A673 (cell line): ENCODE data around the gene CORO6. TPM values are rescaled to one million over a fixed set of nuclear protein-coding genes. Genes with fewer than 3 reads are reported as not detected.

Source experiments
- BruUV-seq: library from RNA; stranded (reverse); fragments of 400-500 nt; replicated peaks from 2 replicates; lab custom pipeline; 2021; lab: Mats Ljungman, UMichigan
- CTCF ChIA-PET: fragments of 300-600 bp; sonication (Branson Sonifier 250); formaldehyde crosslinking; loops from one replicate; lab custom pipeline; 2022; ENCODE audit warnings: antibody characterized with exemption; lab: Charles Lee
- POLR2A ChIA-PET: fragments of 300-600 bp; sonication (Branson Sonifier 250); formaldehyde crosslinking; loops from one replicate; lab custom pipeline; 2022; ENCODE audit warnings: antibody characterized with exemption; ENCODE audit not compliant: low non-redundant PET; lab: Charles Lee
- DNase-seq: peaks from one replicate; pipeline ENCODE4 v3.0.0-alpha.2; 2015; ENCODE audit warnings: low spot score
- H3K27ac ChIP-seq: fragments of 200-600 bp; sonication (generic); 2 replicates; pipeline ENCODE4 v1.5.1; 2016; ENCODE audit warnings: mixed run types, low read depth, mild to moderate bottlenecking, mixed read lengths, antibody characterized with exemption, low read length; ENCODE audit not compliant: poor library complexity, severe bottlenecking
- H3K27me3 ChIP-seq: fragments of 200-600 bp; sonication (generic); replicated peaks from 2 replicates; pipeline ENCODE4 v1.6.1; 2017; ENCODE audit warnings: mixed run types, low read depth, mild to moderate bottlenecking, mixed read lengths, antibody characterized with exemption, low read length; ENCODE audit not compliant: insufficient read depth, poor library complexity
- H3K36me3 ChIP-seq: fragments of 200-600 bp; sonication (generic); 2 replicates; pipeline ENCODE4 v1.6.1; 2016; ENCODE audit warnings: mixed run types, mild to moderate bottlenecking, mixed read lengths, antibody characterized with exemption, low read length; ENCODE audit not compliant: insufficient read depth, poor library complexity, severe bottlenecking
- H3K4me1 ChIP-seq: fragments of 200-600 bp; sonication (generic); 2 replicates; pipeline ENCODE4 v1.6.1; 2017; ENCODE audit warnings: mixed run types, mild to moderate bottlenecking, mixed read lengths, antibody characterized with exemption, low read length; ENCODE audit not compliant: insufficient read depth, poor library complexity, severe bottlenecking
- H3K4me3 ChIP-seq: fragments of 200-600 bp; sonication (generic); 2 replicates; pipeline ENCODE4 v1.5.1; 2016; ENCODE audit warnings: low read depth, mixed run types, mild to moderate bottlenecking, mixed read lengths, low read length; ENCODE audit not compliant: poor library complexity, severe bottlenecking
- H3K9me3 ChIP-seq: fragments of 200-600 bp; sonication (generic); 2 replicates; pipeline ENCODE4 v1.6.1; 2016; ENCODE audit warnings: mixed run types, low read depth, mild to moderate bottlenecking, mixed read lengths, antibody characterized with exemption, low read length; ENCODE audit not compliant: poor library complexity, severe bottlenecking
- EZH2 ChIP-seq: fragments of 200-600 bp; sonication (generic); IDR thresholded peaks from 2 replicates; pipeline ENCODE4 v1.6.1; 2017; ENCODE audit warnings: borderline replicate concordance, low read depth, mild to moderate bottlenecking, mixed read lengths, antibody characterized with exemption, low read length; ENCODE audit not compliant: poor library complexity, severe bottlenecking
- intact Hi-C: fragments of 100-400 bp; cut with micrococcal nuclease; formaldehyde crosslinking; loops from one replicate; pipeline ENCODE4 v1.10.0; 2022; ENCODE audit not compliant: unreplicated experiment
- total RNA-seq: library from RNA; stranded (reverse); gene quantifications from 2 replicates; pipeline ENCODE4 v1.2.3, GENCODE V29; 2021
- TF ChIP-seq, protein P1 (sequence below): fragments of 300-800, 200-600 bp; sonication (generic); conservative IDR thresholded peaks from 2 replicates; pipeline ENCODE4 v1.5.1; 2017; ENCODE audit warnings: low read depth, mild to moderate bottlenecking, antibody characterized with exemption, low read length, moderate library complexity, mixed read lengths

The CORO6 gene
- total RNA-seq, 1 experiment from 2014 or later, result 19.7 TPM

DNA sequence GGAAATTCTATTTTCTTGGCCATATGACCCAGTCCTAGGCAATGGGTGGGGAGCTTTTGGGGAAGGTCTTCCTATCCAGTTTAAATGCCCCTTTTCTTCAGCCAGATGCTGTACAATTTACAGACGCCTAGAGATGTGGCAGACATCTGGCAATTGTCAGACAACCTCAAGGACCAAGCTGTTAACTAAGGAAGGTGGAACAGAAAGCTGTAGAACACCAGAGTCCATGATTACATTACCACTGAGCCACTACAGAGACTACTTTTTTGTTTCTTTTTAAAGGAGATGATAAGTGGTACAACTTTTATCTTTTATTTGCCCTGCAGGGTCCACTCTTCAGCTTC is 21.1 kb upstream of the CORO6 start:
- H3K4me3 ChIP-seq, result no peak overlapping the region
- no TSS peak for BruUV-seq
- no peak for DNase-seq
- no peaks in the 10 kb centered on the region for H3K9me3 ChIP-seq
- ChIA-PET POLR2A (interaction anchor here (0.7 kb wide), 1 partner anchor 39 kb away, joined by 7 read pairs; no protein-coding TSS in a partner anchor), CTCF (interaction anchor here (0.7 kb wide), 1 partner anchor 293 kb away, joined by 5 read pairs; no protein-coding TSS in a partner anchor)
- peaks cover 71% of the 10 kb centered on the region for H3K4me1 ChIP-seq
- TF ChIP-seq, protein P1, sequence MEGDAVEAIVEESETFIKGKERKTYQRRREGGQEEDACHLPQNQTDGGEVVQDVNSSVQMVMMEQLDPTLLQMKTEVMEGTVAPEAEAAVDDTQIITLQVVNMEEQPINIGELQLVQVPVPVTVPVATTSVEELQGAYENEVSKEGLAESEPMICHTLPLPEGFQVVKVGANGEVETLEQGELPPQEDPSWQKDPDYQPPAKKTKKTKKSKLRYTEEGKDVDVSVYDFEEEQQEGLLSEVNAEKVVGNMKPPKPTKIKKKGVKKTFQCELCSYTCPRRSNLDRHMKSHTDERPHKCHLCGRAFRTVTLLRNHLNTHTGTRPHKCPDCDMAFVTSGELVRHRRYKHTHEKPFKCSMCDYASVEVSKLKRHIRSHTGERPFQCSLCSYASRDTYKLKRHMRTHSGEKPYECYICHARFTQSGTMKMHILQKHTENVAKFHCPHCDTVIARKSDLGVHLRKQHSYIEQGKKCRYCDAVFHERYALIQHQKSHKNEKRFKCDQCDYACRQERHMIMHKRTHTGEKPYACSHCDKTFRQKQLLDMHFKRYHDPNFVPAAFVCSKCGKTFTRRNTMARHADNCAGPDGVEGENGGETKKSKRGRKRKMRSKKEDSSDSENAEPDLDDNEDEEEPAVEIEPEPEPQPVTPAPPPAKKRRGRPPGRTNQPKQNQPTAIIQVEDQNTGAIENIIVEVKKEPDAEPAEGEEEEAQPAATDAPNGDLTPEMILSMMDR, result no peak
- no peak for TF ChIP-seq EZH2
- peak overlapping the region; percentile 67 for H3K27ac ChIP-seq
- H3K36me3 ChIP-seq, result peaks cover 5% of the 10 kb centered on the region
- no peaks in the 10 kb centered on the region for H3K27me3 ChIP-seq
- intact Hi-C loops, result loop anchor here (5.0 kb wide), 3 partner anchors 39 to 384 kb away; no protein-coding TSS in a partner anchor

DNA sequence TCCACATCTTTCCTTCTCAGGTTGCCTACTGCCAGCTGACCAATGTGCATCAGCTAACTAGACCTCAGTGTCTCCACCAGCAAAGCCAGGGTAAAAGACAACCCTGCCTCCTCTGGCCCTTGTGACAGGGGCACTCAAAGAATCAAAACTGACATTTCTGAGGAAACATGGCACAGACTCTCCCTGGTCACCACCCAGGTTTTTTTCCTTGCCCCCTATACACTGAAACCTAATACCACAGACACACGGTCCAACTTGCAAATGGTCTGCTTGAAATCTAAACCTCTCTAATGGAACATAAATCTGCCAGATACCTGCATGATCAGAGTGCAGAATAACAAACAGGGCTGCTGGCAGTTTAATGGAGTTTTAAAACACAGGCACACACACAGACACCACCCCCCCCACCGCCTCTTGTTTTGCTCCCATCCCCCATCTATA is 19.5 kb upstream of the CORO6 start:
- no peak for DNase-seq
- H3K9me3 ChIP-seq, result no peaks in the 10 kb centered on the region
- BruUV-seq, result no TSS peak
- peaks cover 10% of the 10 kb centered on the region for H3K36me3 ChIP-seq
- H3K27me3 ChIP-seq, result no peaks in the 10 kb centered on the region
- intact Hi-C loops, result loop anchor here (5.0 kb wide), 3 partner anchors 40 to 385 kb away; no protein-coding TSS in a partner anchor
- H3K4me1 ChIP-seq, result peaks cover 73% of the 10 kb centered on the region
- TF ChIP-seq, protein P1, result no peak
- no peak for TF ChIP-seq EZH2
- CTCF ChIA-PET, result no interaction called here
- H3K4me3 ChIP-seq, result no peak overlapping the region
- H3K27ac ChIP-seq, result peak overlapping the region; percentile 67
- POLR2A ChIA-PET, result no interaction called here

DNA sequence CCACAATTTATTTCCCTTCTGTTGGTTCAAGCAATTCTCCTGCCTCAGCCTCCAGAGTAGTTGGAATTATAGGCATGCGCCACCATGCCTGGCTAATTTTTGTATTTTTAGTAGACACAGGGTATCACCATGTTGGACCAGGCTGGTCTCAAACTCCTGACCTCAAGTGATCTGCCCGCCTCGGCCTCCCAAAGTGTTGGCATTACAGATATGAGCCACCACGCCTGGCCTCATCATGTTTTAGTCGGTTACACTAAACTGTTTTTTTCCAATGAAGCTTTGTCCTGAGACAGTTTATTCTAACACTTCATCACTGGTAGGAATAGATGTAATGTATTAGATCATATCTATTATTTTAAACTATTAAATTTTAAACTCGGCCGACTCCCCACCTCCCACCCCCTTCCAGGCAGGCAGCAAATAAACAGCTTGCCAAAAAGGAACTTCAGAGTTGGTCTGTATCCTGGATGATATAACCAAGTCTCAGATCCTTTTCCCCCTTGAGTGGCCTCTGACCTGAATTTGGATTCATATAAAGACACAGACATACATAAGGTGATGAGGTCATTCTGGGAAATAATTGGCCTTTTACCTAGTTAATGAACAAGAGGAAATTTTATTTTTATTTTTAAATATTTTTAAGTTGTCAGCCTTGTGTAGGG is 18.4 kb upstream of the CORO6 start:
- TF ChIP-seq, protein P1, result no peak
- no peak for TF ChIP-seq EZH2
- BruUV-seq, result no TSS peak
- ChIA-PET CTCF (interaction anchor here (0.7 to 2.8 kb wide), 3 partner anchors 138 to 290 kb away, joined by 13 to 56 read pairs (median 49); partner anchors contain the start of gene SSH2), POLR2A (interaction anchor here (0.7 kb wide), 1 partner anchor 319 kb away, joined by 14 read pairs; no protein-coding TSS in a partner anchor)
- Histone ChIP-seq H3K27ac (peak overlapping the region; percentile 67), H3K4me3 (no peak overlapping the region), H3K27me3 (no peaks in the 10 kb centered on the region), H3K4me1 (peaks cover 69% of the 10 kb centered on the region), H3K9me3 (no peaks in the 10 kb centered on the region), H3K36me3 (peaks cover 18% of the 10 kb centered on the region)
- DNase-seq, result no peak
- intact Hi-C loops, result loop anchor here (1.0 to 5.0 kb wide), 4 partner anchors 41 to 386 kb away; no protein-coding TSS in a partner anchor
